OCI-LY1 (cell line): ENCODE results near the gene CST3.

ENCODE experiments used
- EZH2 ChIP-seq: fragments of 200-600 bp; sonication (generic), shearing (Covaris generic); IDR thresholded peaks from 2 replicates; pipeline ENCODE4 v1.8.0; 2017; ENCODE audit warnings: borderline replicate concordance, mixed run types, mild to moderate bottlenecking, antibody characterized with exemption, low read length, moderate library complexity, mixed read lengths
- TF ChIP-seq, protein P1 (sequence below): fragments of 200-600 bp; sonication (generic), shearing (Covaris generic); IDR thresholded peaks from 2 replicates; pipeline ENCODE4 v1.5.1; 2017; ENCODE audit warnings: mild to moderate bottlenecking, antibody characterized with exemption, low read length, moderate library complexity, mixed read lengths

DNA sequence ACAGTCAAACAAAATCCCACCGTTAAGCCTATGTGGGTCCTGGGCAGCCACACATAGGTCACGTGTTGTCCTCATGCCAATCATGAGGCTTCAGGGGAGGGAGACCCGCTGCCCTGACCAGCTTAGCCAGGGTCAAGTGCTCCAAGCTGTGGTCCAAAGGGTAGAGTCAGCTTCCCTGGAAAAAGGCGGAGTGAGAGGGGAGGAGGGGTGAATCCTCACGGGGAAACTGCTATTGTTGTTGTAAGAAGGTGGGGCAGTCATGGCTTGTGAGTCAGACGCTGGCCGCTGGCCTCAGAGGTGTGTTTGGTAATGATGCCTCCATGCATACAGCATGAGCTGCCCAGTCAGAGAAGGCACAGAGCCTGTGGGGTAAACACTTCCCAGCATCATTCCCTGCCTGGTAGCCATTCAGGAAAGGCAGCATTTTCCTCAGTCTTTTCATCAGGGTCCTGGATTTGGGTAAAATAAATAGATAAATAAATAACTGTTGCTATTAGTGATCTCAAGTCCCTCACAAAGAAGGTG is 8.7 kb downstream of the CST3 start:
- TF ChIP-seq, protein P1, sequence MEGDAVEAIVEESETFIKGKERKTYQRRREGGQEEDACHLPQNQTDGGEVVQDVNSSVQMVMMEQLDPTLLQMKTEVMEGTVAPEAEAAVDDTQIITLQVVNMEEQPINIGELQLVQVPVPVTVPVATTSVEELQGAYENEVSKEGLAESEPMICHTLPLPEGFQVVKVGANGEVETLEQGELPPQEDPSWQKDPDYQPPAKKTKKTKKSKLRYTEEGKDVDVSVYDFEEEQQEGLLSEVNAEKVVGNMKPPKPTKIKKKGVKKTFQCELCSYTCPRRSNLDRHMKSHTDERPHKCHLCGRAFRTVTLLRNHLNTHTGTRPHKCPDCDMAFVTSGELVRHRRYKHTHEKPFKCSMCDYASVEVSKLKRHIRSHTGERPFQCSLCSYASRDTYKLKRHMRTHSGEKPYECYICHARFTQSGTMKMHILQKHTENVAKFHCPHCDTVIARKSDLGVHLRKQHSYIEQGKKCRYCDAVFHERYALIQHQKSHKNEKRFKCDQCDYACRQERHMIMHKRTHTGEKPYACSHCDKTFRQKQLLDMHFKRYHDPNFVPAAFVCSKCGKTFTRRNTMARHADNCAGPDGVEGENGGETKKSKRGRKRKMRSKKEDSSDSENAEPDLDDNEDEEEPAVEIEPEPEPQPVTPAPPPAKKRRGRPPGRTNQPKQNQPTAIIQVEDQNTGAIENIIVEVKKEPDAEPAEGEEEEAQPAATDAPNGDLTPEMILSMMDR, result no peak
- no peak for TF ChIP-seq EZH2
